MM.1S (cell line): ENCODE data around the gene MUC5AC.

Source experiments
- DNase-seq: peaks from one replicate; pipeline ENCODE4 v3.0.0-alpha.2; 2015
- H2AFZ ChIP-seq: fragments of 300-600 bp; sonication (generic); 2 replicates; pipeline ENCODE4 v1.6.0; 2016; ENCODE audit warnings: antibody characterized with exemption, low read length
- H3F3A ChIP-seq: fragments of 300-600 bp; sonication (generic); 2 replicates; pipeline ENCODE4 v1.6.1; 2016; ENCODE audit warnings: mild to moderate bottlenecking, antibody characterized with exemption, low read length, moderate library complexity, mixed read lengths; ENCODE audit not compliant: insufficient read depth
- H3K27ac ChIP-seq: fragments of 300-600 bp; sonication (generic); 2 replicates; pipeline ENCODE4 v1.5.1; 2016; ENCODE audit warnings: mild to moderate bottlenecking, low read length
- H3K27me3 ChIP-seq: fragments of 300-600 bp; sonication (generic); replicated peaks from 2 replicates; pipeline ENCODE4 v1.6.0; 2016; ENCODE audit warnings: low read length; ENCODE audit not compliant: insufficient read depth
- H3K36me3 ChIP-seq: fragments of 300-600 bp; sonication (generic); replicated peaks from 2 replicates; pipeline ENCODE4 v1.6.1; 2016; ENCODE audit warnings: mild to moderate bottlenecking, low read length, mixed read lengths; ENCODE audit not compliant: insufficient read depth
- H3K4me1 ChIP-seq: fragments of 300-600 bp; sonication (generic); 2 replicates; pipeline ENCODE4 v1.6.1; 2016; ENCODE audit warnings: low read length, mixed read lengths
- H3K4me2 ChIP-seq: fragments of 300-600 bp; sonication (generic); 2 replicates; pipeline ENCODE4 v1.6.0; 2016; ENCODE audit warnings: low read depth, low read length
- H3K4me3 ChIP-seq: fragments of 300-600 bp; sonication (generic); 2 replicates; pipeline ENCODE4 v1.5.1; 2016; ENCODE audit warnings: low read length, mixed read lengths
- H3K79me2 ChIP-seq: fragments of 300-600 bp; sonication (generic); 2 replicates; pipeline ENCODE4 v1.6.1; 2016; ENCODE audit warnings: mixed run types, low read length, mixed read lengths
- H3K9ac ChIP-seq: fragments of 300-600 bp; sonication (generic); 2 replicates; pipeline ENCODE4 v1.6.1; 2016; ENCODE audit warnings: low read length, mixed read lengths
- H3K9me2 ChIP-seq: fragments of 300-600 bp; sonication (generic); replicated peaks from 2 replicates; pipeline ENCODE4 v1.6.1; 2016; ENCODE audit warnings: mild to moderate bottlenecking, low read length, mixed read lengths; ENCODE audit not compliant: insufficient read depth
- H3K9me3 ChIP-seq: fragments of 300-600 bp; sonication (generic); replicated peaks from 2 replicates; pipeline ENCODE4 v1.6.1; 2016; ENCODE audit warnings: mild to moderate bottlenecking, low read length, mixed read lengths; ENCODE audit not compliant: insufficient read depth
- H4K20me1 ChIP-seq: fragments of 300-600 bp; sonication (generic); 2 replicates; pipeline ENCODE4 v1.6.1; 2016; ENCODE audit warnings: mild to moderate bottlenecking, low read length, moderate library complexity, mixed read lengths; ENCODE audit not compliant: insufficient read depth
- CTCF ChIP-seq: fragments of 300-600 bp; sonication (generic); IDR thresholded peaks from 2 replicates; pipeline ENCODE4 v1.5.1; 2016; ENCODE audit warnings: antibody characterized with exemption, low read length, mixed read lengths
- EZH2 ChIP-seq: fragments of 300-600 bp; sonication (generic); optimal IDR thresholded peaks from 2 replicates; pipeline ENCODE3; 2017; ENCODE audit warnings: low read depth, mild to moderate bottlenecking, antibody characterized with exemption, low read length, mixed read lengths
- EZH2phosphoT487 ChIP-seq: fragments of 300-600 bp; sonication (generic); IDR thresholded peaks from 2 replicates; pipeline ENCODE4 v1.6.1; 2018; ENCODE audit warnings: antibody characterized with exemption, low read length

MUC5AC gene

GRCh38 chr11:1109918-1110705 is 47.6 kb upstream of the MUC5AC start:
- Histone ChIP-seq H3K79me2 (no peaks in the 10 kb centered on the region), H3K4me3 (no peak overlapping the region), H3K9ac (no peak overlapping the region), H3K9me2 (no peaks in the 10 kb centered on the region), H3K9me3 (no peaks in the 10 kb centered on the region), H3K27ac (no peak overlapping the region), H3K27me3 (peaks cover 49% of the 10 kb centered on the region), H3K4me2 (no peak overlapping the region), H2AFZ (no peak overlapping the region), H4K20me1 (no peaks in the 10 kb centered on the region), H3K4me1 (no peaks in the 10 kb centered on the region), H3K36me3 (no peaks in the 10 kb centered on the region), H3F3A (no peaks in the 10 kb centered on the region)
- DNase-seq: no peak
- TF ChIP-seq CTCF: no peak
- no peak for TF ChIP-seq EZH2
- TF ChIP-seq EZH2phosphoT487: no peak

GRCh38 chr11:1111545-1112212 is 46.1 kb upstream of the MUC5AC start:
- Histone ChIP-seq H3K4me2 (no peak overlapping the region), H2AFZ (no peak overlapping the region), H3K36me3 (no peaks in the 10 kb centered on the region), H3K9me3 (no peaks in the 10 kb centered on the region), H3K27ac (no peak overlapping the region), H3F3A (no peaks in the 10 kb centered on the region), H3K9ac (no peak overlapping the region), H3K27me3 (peaks cover 63% of the 10 kb centered on the region), H4K20me1 (no peaks in the 10 kb centered on the region), H3K4me1 (no peaks in the 10 kb centered on the region), H3K9me2 (no peaks in the 10 kb centered on the region), H3K79me2 (no peaks in the 10 kb centered on the region), H3K4me3 (no peak overlapping the region)
- TF ChIP-seq EZH2phosphoT487: no peak
- no peak for TF ChIP-seq EZH2
- no peak for TF ChIP-seq CTCF
- no peak for DNase-seq

- no peak overlapping the region for H3K4me3 ChIP-seq
- H3F3A ChIP-seq: no peaks in the 10 kb centered on the region
- no peaks in the 10 kb centered on the region for H3K79me2 ChIP-seq
- H3K27ac ChIP-seq: no peak overlapping the region
- no peak overlapping the region for H3K9ac ChIP-seq
- H2AFZ ChIP-seq: no peak overlapping the region
- DNase-seq: no peak
- no peak overlapping the region for H3K4me2 ChIP-seq
- no peaks in the 10 kb centered on the region for H4K20me1 ChIP-seq
- H3K36me3 ChIP-seq: no peaks in the 10 kb centered on the region
- no peak for TF ChIP-seq EZH2phosphoT487
- TF ChIP-seq EZH2: no peak
- no peak for TF ChIP-seq CTCF
- peaks cover 63% of the 10 kb centered on the region for H3K27me3 ChIP-seq
- H3K9me3 ChIP-seq: no peaks in the 10 kb centered on the region
- no peaks in the 10 kb centered on the region for H3K4me1 ChIP-seq
- no peaks in the 10 kb centered on the region for H3K9me2 ChIP-seq
These were observed 45.2 kb upstream of the MUC5AC start for GRCh38 chr11:1112351-1113191.
